ENCODE data around the gene RTKN. TPM values are rescaled to one million over a fixed set of nuclear protein-coding genes. Genes with fewer than 3 reads are reported as not detected.
A peak's percentile ranks its signal among the peaks of the same experiment; 100 is the strongest.

RTKN gene
- total RNA-seq, 1 donor from 2014 or later = 27.5 TPM

GRCh38 chr2:74384051-74384450 lies 57.7 kb downstream of the RTKN start:
- ATAC-seq (no peak), DNase-seq (no peak)
- Histone ChIP-seq H3K27me3 (ENCODE audit: low read depth) (no peaks in the 10 kb centered on the region), H3K36me3 (peaks cover 9% of the 10 kb centered on the region), H3K27ac (peak overlapping the region; percentile 44), H3K4me1 (peaks cover 74% of the 10 kb centered on the region), H3K4me3 (no peak overlapping the region), H3K9me3 (no peaks in the 10 kb centered on the region)
- intact Hi-C loops (cut with DNase I) = no loop called here
- TF ChIP-seq CTCF (IDR thresholded peaks at IDR 0.05) = no peak

GRCh38 chr2:74383254-74383653 lies 58.5 kb downstream of the RTKN start:
- Histone ChIP-seq H3K4me1 (peaks cover 67% of the 10 kb centered on the region), H3K36me3 (peaks cover 9% of the 10 kb centered on the region), H3K27ac (peak overlapping the region; percentile 44), H3K9me3 (no peaks in the 10 kb centered on the region), H3K27me3 (ENCODE audit: low read depth) (no peaks in the 10 kb centered on the region), H3K4me3 (no peak overlapping the region)
- TF ChIP-seq CTCF (IDR thresholded peaks at IDR 0.05) = no peak
- intact Hi-C loops (cut with DNase I) = no loop called here
- ATAC-seq (peak; percentile 77 to 89), DNase-seq (no peak)

GRCh38 chr2:74381751-74382150 lies 60.0 kb downstream of the RTKN start:
- TF ChIP-seq CTCF (IDR thresholded peaks at IDR 0.05) = no peak
- peak overlapping the region; percentile 44 for H3K27ac ChIP-seq
- H3K4me3 ChIP-seq = no peak overlapping the region
- no peaks in the 10 kb centered on the region for H3K9me3 ChIP-seq
- peaks cover 65% of the 10 kb centered on the region for H3K4me1 ChIP-seq
- no peaks in the 10 kb centered on the region for H3K27me3 ChIP-seq (ENCODE audit: low read depth)
- no peak for DNase-seq
- ATAC-seq = no peak
- H3K36me3 ChIP-seq = peaks cover 23% of the 10 kb centered on the region
- intact Hi-C loops (cut with DNase I) = no loop called here

GRCh38 chr2:74379851-74380789 lies 61.6 kb downstream of the RTKN start, which contains the start of gene DCTN1:
Gene DCTN1 (minus strand): TSS chr2:74380311. CDS start chr2:74380037, 274 bp downstream.
- no peak for TF ChIP-seq CTCF (IDR thresholded peaks at IDR 0.05)
- intact Hi-C loops (cut with DNase I) = no loop called here
- Histone ChIP-seq H3K36me3 (peaks cover 34% of the 10 kb centered on the region), H3K4me1 (peaks cover 59% of the 10 kb centered on the region), H3K27me3 (ENCODE audit: low read depth) (no peaks in the 10 kb centered on the region), H3K4me3 (peak within 1 kb of the TSS; percentile 47), H3K9me3 (no peaks in the 10 kb centered on the region), H3K27ac (peak within 1 kb of the TSS; percentile 44)
- ATAC-seq = peak; percentile 69 to 70
- no peak for DNase-seq

GRCh38 chr2:74378007-74378406 lies 63.7 kb downstream of the RTKN start:
- peaks cover 32% of the 10 kb centered on the region for H3K36me3 ChIP-seq
- no peaks in the 10 kb centered on the region for H3K9me3 ChIP-seq
- no peak for ATAC-seq
- no peak for DNase-seq
- no peak for TF ChIP-seq CTCF (IDR thresholded peaks at IDR 0.05)
- no peaks in the 10 kb centered on the region for H3K27me3 ChIP-seq (ENCODE audit: low read depth)
- intact Hi-C loops (cut with DNase I) = no loop called here
- no peak overlapping the region for H3K4me3 ChIP-seq
- no peak overlapping the region for H3K27ac ChIP-seq
- H3K4me1 ChIP-seq = peaks cover 50% of the 10 kb centered on the region
